Natural killer cell (primary cell): ENCODE measurements around the gene DYSF. TPM values are rescaled to one million over a fixed set of nuclear protein-coding genes. Genes with fewer than 3 reads are reported as not detected.
A peak's percentile ranks its signal among the peaks of the same experiment; 100 is the strongest.

Experiments used
- ATAC-seq, 3 donors: fragments of 150-1000 bp in 2 of 3; fragments of 200-7000 bp in 1 of 3; cut with Tn5 transposase; 1 replicate in 1 of 3; 2 replicates in 2 of 3; pipeline ENCODE4 v1.10.0; 2021; ENCODE audit warnings: mild to moderate bottlenecking in 2 of 3, moderate library complexity in 2 of 3
- DNase-seq, 2 donors: peaks; one replicate each; pipeline versions ENCODE4 v3.0.0 to v3.0.0-alpha.2; 2013 to 2021; ENCODE audit warnings: mixed read lengths in 1 of 2
- H3K27ac ChIP-seq: one replicate; pipeline ENCODE4 v1.5.1; 2013; ENCODE audit warnings: mild to moderate bottlenecking, low read length
- H3K27me3 ChIP-seq: one replicate; pipeline ENCODE4 v1.6.1; 2013; ENCODE audit warnings: low read length; ENCODE audit not compliant: control insufficient read depth, insufficient read depth
- H3K36me3 ChIP-seq: one replicate; pipeline ENCODE4 v1.6.1; 2013; ENCODE audit warnings: low read length; ENCODE audit not compliant: control insufficient read depth, insufficient read depth
- H3K4me1 ChIP-seq: one replicate; pipeline ENCODE4 v1.6.1; 2013; ENCODE audit warnings: low read length; ENCODE audit not compliant: control insufficient read depth, insufficient read depth
- H3K4me3 ChIP-seq: one replicate; pipeline ENCODE4 v1.5.1; 2013; ENCODE audit warnings: low read length
- H3K9me3 ChIP-seq: one replicate; pipeline ENCODE4 v1.6.1; 2013; ENCODE audit warnings: low read length; ENCODE audit not compliant: control insufficient read depth, insufficient read depth
- H3K27ac Mint-ChIP-seq, 2 donors: one replicate each; pipeline ENCODE4 v1.8.0; 2022; ENCODE audit warnings: mild to moderate bottlenecking in 2 of 2, mixed read lengths in 2 of 2, moderate library complexity in 1 of 2
- H3K27me3 Mint-ChIP-seq, 2 donors: one replicate each; pipeline ENCODE4 v1.8.0; 2022; ENCODE audit warnings: low read depth in 2 of 2, mixed read lengths in 2 of 2
- H3K36me3 Mint-ChIP-seq: one replicate; pipeline ENCODE4 v1.8.0; 2022; ENCODE audit warnings: mixed read lengths
- H3K4me1 Mint-ChIP-seq, 2 donors: one replicate each; pipeline ENCODE4 v1.8.0; 2022; ENCODE audit warnings: mixed read lengths in 2 of 2
- H3K4me3 Mint-ChIP-seq: one replicate; pipeline ENCODE4 v1.8.0; 2022; ENCODE audit warnings: mild to moderate bottlenecking, moderate library complexity, mixed read lengths
- H3K9me3 Mint-ChIP-seq, 2 donors: one replicate each; pipeline ENCODE4 v1.8.0; 2022; ENCODE audit warnings: mixed read lengths in 2 of 2
- CTCF ChIP-seq: fragments of 200-600 bp; IDR thresholded peaks from one replicate; pipeline ENCODE4 v1.8.0; 2022; ENCODE audit warnings: antibody characterized with exemption
- WGBS: methylation state at CpG from one replicate; pipeline ENCODE4 v1.1.7; 2013; ENCODE audit warnings: missing lambda C conversion rate; ENCODE audit not compliant: insufficient coverage; 5-methylcytosine and 5-hydroxymethylcytosine counted together
- intact Hi-C: fragments of 100-400 bp; cut with micrococcal nuclease; formaldehyde crosslinking; loops from one replicate; pipeline ENCODE4 v1.14.2; 2022
- total RNA-seq, 4 donors: library from RNA; stranded (reverse); fragments of 120-200 nt in 1 of 4; gene quantifications; one replicate each; pipeline versions ENCODE4 v1.2.3 to v1.2.4, GENCODE V29; 2013 to 2022

DYSF gene
- total RNA-seq, 3 donors from 2014 or later (not counting 1 experiment from before 2014, with no cell fraction given) = 11.4 to 19.5 (median 12.4) TPM

- peak overlapping the region; percentile 4 for H3K4me3 Mint-ChIP-seq
- peaks cover 75% of the 10 kb centered on the region for H3K4me1 ChIP-seq
- no peak overlapping the region for H3K27ac ChIP-seq
- intact Hi-C loops = no loop called here
- no peaks in the 10 kb centered on the region for H3K36me3 ChIP-seq
- no peaks in the 10 kb centered on the region for H3K9me3 Mint-ChIP-seq
- peak overlapping the region in 1 of 2 donors; percentile 6 for H3K27ac Mint-ChIP-seq
- peaks cover 28 to 39% of the 10 kb centered on the region in 2 donors for H3K27me3 Mint-ChIP-seq
- H3K4me3 ChIP-seq = no peak overlapping the region
- TF ChIP-seq CTCF = no peak
- WGBS = 92% methylated on average over 4 of the region's 4 CpGs
- H3K4me1 Mint-ChIP-seq = peaks cover 51 to 79% of the 10 kb centered on the region in 2 donors
- no peak for DNase-seq
- ATAC-seq = no peak
- no peaks in the 10 kb centered on the region for H3K36me3 Mint-ChIP-seq
- peaks cover 11% of the 10 kb centered on the region for H3K27me3 ChIP-seq
- H3K9me3 ChIP-seq = no peaks in the 10 kb centered on the region
These were observed 1.7 kb upstream of the DYSF start for GRCh38 chr2:71451705-71452104.

GRCh38 chr2:71452565-71452964, 796 bp upstream of the DYSF start:
- peak; percentile 44 to 82 (median 44) for ATAC-seq
- peak in 1 of 2 donors; percentile 25 for DNase-seq
- H3K27ac Mint-ChIP-seq = peak overlapping the region in 1 of 2 donors; percentile 57
- H3K4me3 ChIP-seq = no peak overlapping the region
- H3K27ac ChIP-seq = no peak overlapping the region
- peaks cover 28 to 39% of the 10 kb centered on the region in 2 donors for H3K27me3 Mint-ChIP-seq
- peaks cover 75% of the 10 kb centered on the region for H3K4me1 ChIP-seq
- no peaks in the 10 kb centered on the region for H3K9me3 ChIP-seq
- TF ChIP-seq CTCF = peak; percentile 14
- WGBS = 7% methylated on average over 1 of the region's 2 CpGs
- peaks cover 51 to 79% of the 10 kb centered on the region in 2 donors for H3K4me1 Mint-ChIP-seq
- peak overlapping the region; percentile 86 for H3K4me3 Mint-ChIP-seq
- intact Hi-C loops = no loop called here
- H3K27me3 ChIP-seq = peaks cover 11% of the 10 kb centered on the region
- no peaks in the 10 kb centered on the region for H3K36me3 Mint-ChIP-seq
- H3K36me3 ChIP-seq = no peaks in the 10 kb centered on the region
- no peaks in the 10 kb centered on the region for H3K9me3 Mint-ChIP-seq

GRCh38 chr2:71454221-71455010, 1.1 kb downstream of the DYSF start:
- Histone ChIP-seq H3K4me3 (peak overlapping the region; percentile 33), H3K9me3 (no peaks in the 10 kb centered on the region), H3K27me3 (peaks cover 11% of the 10 kb centered on the region), H3K4me1 (peaks cover 61% of the 10 kb centered on the region), H3K27ac (no peak overlapping the region), H3K36me3 (no peaks in the 10 kb centered on the region)
- no peak for TF ChIP-seq CTCF
- H3K4me3 Mint-ChIP-seq = peak overlapping the region; percentile 63
- H3K27me3 Mint-ChIP-seq = peaks cover 28 to 46% of the 10 kb centered on the region in 2 donors
- intact Hi-C loops = no loop called here
- H3K27ac Mint-ChIP-seq = no peak overlapping the region
- H3K36me3 Mint-ChIP-seq = no peaks in the 10 kb centered on the region
- H3K4me1 Mint-ChIP-seq = peaks cover 38 to 66% of the 10 kb centered on the region in 2 donors
- no peak for DNase-seq
- ATAC-seq = no peak
- 69% methylated on average over 17 of the region's 17 CpGs for WGBS
- no peaks in the 10 kb centered on the region for H3K9me3 Mint-ChIP-seq
